VCaP (cell line): ENCODE measurements around the gene SLC26A8.
"Not testable (repeated sequence)": the region's sequence is repeated elsewhere in the genome, so short reads cannot be mapped to it uniquely, and the experiment has no call there.

Experiments used
- H3K27ac ChIP-seq: fragments of 450-650 bp; 2 replicates; pipeline ENCODE4 v1.5.1; 2017
- TF ChIP-seq, protein P1 (sequence below): fragments of 450-650 bp; conservative IDR thresholded peaks from 2 replicates; pipeline ENCODE4 v1.5.1; 2017; ENCODE audit warnings: mild to moderate bottlenecking, moderate library complexity

The SLC26A8 gene

DNA sequence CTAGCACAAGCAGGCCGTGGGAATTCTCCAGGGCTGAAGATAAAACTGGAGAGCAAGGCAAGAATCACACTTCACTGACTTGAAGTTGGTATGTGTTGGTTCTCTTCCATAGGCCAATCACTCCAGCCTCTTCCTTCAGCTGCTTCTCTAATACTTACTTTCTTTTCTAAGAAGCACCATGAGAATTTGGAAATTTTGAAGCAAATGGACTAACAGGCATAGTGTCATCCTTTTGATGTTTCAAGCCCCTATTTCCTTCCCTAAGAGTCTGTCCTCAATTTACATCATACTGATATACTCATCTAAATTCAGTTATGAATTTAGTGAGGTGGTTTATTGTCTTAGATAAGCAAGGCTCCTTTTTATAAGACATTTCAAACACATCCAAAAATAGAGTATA lies 24.0 kb downstream of the SLC26A8 start:
- TF ChIP-seq, protein P1, sequence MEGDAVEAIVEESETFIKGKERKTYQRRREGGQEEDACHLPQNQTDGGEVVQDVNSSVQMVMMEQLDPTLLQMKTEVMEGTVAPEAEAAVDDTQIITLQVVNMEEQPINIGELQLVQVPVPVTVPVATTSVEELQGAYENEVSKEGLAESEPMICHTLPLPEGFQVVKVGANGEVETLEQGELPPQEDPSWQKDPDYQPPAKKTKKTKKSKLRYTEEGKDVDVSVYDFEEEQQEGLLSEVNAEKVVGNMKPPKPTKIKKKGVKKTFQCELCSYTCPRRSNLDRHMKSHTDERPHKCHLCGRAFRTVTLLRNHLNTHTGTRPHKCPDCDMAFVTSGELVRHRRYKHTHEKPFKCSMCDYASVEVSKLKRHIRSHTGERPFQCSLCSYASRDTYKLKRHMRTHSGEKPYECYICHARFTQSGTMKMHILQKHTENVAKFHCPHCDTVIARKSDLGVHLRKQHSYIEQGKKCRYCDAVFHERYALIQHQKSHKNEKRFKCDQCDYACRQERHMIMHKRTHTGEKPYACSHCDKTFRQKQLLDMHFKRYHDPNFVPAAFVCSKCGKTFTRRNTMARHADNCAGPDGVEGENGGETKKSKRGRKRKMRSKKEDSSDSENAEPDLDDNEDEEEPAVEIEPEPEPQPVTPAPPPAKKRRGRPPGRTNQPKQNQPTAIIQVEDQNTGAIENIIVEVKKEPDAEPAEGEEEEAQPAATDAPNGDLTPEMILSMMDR = no peak
- no peak overlapping the region for H3K27ac ChIP-seq

GRCh38 chr6:35993150-35993549 lies 31.3 kb downstream of the SLC26A8 start:
- H3K27ac ChIP-seq = no peak overlapping the region
- TF ChIP-seq, protein P1 = no peak

GRCh38 chr6:35988047-35988446 lies 36.4 kb downstream of the SLC26A8 start:
- H3K27ac ChIP-seq = not testable (repeated sequence)

GRCh38 chr6:35984701-35985100 lies 39.7 kb downstream of the SLC26A8 start:
- no peak overlapping the region for H3K27ac ChIP-seq
- TF ChIP-seq, protein P1 = no peak

DNA sequence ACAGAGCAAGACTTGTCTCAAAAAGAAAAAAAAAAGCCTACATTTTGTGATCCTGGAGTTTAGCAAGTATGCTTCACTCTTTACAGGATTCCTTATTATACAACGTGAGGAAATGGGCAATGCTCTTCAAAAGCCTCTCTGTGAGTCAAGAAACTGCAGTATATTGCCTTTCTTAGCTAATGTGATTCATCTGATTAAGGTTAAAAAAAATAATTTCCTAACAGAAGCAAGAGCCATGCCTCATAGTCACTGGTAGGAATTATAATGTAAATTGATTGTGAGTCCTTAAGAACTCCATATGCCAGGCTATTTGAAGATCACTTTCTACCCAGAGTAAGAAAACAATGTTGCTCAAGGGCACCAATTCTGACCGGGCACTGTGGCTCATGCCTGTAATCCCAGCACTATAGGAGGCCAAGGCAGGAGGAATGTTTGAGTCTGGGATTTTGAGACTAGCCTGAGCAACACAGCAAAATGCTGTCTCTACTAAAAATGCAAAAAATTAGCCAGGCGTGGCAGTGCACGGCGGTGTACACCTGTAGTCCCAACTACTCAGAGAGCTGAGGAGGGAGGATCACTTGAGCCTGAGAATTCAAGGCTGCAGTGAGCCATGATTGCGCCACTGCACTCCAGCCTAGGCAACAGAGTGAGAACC lies 43.3 kb downstream of the SLC26A8 start:
- H3K27ac ChIP-seq = no peak overlapping the region
- TF ChIP-seq, protein P1 = no peak

DNA sequence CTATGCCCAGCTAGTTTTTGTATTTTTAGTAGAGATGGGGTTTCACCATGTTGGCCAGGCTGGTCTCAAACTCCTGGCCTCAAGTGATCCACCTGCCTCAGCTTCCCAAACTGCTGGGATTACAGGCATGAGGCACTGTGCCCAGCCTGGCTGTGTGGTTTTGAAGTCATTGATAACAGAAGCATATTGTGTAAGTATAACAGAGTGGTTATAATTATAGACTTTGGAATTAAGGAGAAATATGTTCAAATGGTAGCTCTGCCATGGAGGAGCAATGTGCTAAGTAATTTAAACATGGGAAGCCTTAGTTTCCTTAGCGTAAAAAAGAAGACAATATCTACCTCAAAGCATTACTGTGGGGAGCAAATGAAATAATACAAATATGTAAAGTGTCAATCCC lies 44.3 kb downstream of the SLC26A8 start:
- H3K27ac ChIP-seq = not testable (repeated sequence)

DNA sequence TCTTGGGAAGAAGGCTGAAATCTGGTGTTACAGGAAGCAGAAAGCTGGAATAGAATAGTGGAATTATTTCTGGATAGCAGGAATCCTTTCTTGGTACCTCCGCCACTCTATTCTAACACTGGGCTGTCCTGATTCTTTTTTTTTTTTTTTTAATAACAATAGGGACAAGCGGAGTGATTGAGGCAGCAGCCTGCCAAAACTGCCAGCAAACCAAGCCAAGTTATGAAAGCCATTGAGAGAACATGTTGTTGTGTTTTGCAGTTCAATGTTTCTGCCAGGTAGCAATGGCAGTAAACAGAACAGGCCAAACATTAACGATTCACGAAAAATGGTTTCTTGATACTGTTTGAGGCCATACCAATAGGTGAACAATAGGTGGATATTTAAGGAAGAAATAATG lies 47.1 kb downstream of the SLC26A8 start:
- H3K27ac ChIP-seq = no peak overlapping the region
- TF ChIP-seq, protein P1 = no peak

- no peak overlapping the region for H3K27ac ChIP-seq
- TF ChIP-seq, protein P1 = no peak
Measured at GRCh38 chr6:35973670-35974222, 50.7 kb downstream of the SLC26A8 start.
